IPS-18c (cell line): ENCODE data around the gene ZKSCAN4.
A peak's percentile ranks its signal among the peaks of the same experiment; 100 is the strongest.

Experiments used
- H3K4me3 ChIP-seq: 2 replicates; pipeline ENCODE4 v1.7.0; 2013; ENCODE audit warnings: low read depth, mild to moderate bottlenecking, low read length, moderate library complexity; ENCODE audit not compliant: insufficient read depth
- H3K9me3 ChIP-seq: one replicate; pipeline ENCODE4 v1.6.1; 2013; ENCODE audit warnings: mild to moderate bottlenecking, low read length, moderate library complexity; ENCODE audit not compliant: control insufficient read depth, insufficient read depth

The ZKSCAN4 gene

DNA sequence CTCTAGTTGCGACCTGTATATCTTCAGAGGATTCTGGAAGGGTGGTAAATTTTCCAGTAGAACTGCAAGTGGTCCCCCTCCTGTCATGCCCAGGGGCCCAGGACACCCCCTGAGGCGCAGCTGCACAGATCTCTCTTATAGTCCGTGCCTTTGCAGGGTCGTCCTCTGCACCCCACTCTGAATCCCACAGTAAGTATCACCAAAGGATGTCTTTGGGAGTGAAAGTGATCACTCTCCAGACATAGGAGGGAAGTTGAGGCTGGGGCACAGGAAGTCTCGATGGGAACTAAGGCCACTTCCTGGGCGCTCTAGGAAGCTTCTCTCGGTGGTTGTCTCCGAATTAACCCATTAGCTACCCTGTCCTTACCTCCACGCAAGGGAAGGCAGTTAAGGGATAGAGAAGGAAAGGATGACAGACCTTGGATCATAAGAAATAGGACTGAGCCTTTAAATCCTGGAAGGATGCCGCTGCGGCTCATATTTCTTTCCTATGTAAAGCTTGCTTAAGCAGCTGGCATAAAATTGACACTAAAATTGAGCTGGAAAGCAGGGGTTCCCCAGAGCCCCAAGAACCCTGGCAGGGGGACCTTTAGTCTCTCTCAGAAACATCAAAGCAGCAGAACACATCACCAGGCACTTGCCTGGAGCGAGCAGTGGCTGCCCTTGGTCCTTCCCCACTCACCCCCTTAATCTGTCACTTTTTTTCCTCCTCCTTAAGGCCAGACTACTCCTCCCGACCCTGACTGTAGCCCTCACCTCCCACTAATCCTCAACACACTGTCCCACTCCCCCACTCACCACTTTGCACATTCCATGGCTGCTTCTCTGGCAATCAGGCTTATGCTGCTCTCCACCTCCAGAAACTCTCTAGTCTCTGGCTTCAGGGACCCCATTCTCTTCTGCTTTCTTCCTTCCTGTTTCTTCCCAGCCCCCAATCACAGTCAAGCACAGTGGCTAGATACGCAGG is at the start of gene ZKSCAN4:
ZKSCAN4 (minus strand) TSS at position 261 of the 967 bp plus-strand sequence. CDS start 289 bp downstream, outside the sequence.
- H3K9me3 ChIP-seq = no peaks in the 10 kb centered on the region
- peak within 1 kb of the TSS; percentile 96 for H3K4me3 ChIP-seq

DNA sequence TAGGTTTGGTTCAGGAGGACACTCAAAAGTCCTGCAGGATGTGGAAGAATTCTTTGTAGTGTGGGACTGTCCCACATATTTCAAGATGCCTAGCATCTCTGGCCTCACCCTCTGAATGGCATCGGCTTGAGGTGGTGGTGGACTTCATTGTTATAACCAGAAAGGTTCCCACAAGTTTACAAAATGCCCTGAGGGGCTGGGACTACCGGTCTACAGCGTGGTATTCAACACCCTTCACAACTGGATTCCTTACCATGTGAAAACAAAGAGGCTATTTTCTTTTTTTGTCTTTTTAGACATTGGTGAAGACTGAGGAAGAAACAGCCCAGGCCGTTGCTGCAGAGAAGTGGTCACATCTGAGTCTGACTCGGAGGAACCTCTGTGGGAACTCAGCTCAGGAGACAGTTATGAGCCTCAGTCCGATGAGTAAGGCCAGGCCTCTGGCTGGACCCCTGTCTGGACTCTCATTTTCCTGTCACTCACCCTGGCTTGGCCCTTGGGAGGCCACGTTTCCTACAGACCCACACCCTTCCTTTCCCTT is 44.5 kb upstream of the ZKSCAN4 start:
- no peak overlapping the region for H3K4me3 ChIP-seq

DNA sequence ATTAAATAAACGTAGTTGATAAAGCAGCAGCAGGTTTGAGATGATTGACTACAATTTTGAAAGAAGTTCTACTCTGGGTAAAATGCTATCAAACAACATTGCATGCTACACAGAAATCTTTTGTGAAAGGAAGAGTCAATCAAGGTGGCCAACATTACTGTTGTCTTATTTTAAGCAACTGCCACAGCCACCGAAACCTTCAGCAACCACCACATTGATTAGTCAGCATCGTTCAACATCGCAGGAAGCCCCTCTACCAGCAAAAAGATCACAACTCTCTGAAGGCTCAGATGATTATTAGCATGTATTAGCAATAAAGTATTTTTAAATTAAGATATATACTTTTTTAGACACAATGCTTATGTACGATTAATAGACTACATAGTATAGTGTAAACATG is 43.3 kb upstream of the ZKSCAN4 start:
- Histone ChIP-seq H3K9me3 (no peaks in the 10 kb centered on the region), H3K4me3 (no peak overlapping the region)

More for the DNA sequence above, 44.5 kb upstream of the ZKSCAN4 start:
- H3K9me3 ChIP-seq = no peaks in the 10 kb centered on the region

DNA sequence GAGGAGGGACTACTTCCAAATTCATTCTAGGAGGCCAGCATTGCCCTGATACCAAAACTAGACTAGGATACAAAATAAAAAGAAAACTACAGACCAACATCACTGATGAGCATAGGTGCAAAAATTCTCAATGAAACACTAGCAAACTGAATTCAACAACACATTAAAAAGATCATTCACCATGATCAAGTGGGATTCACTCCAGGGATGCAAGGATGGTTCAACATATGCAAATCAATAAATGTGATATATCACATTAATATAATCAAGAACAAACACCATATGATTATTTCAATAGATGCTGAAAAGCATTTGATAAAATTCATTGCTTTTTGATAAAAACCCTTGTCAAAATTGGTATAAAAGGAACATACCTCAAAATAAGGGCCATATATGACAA is 39.5 kb upstream of the ZKSCAN4 start:
- no peak overlapping the region for H3K4me3 ChIP-seq
- H3K9me3 ChIP-seq = no peaks in the 10 kb centered on the region

DNA sequence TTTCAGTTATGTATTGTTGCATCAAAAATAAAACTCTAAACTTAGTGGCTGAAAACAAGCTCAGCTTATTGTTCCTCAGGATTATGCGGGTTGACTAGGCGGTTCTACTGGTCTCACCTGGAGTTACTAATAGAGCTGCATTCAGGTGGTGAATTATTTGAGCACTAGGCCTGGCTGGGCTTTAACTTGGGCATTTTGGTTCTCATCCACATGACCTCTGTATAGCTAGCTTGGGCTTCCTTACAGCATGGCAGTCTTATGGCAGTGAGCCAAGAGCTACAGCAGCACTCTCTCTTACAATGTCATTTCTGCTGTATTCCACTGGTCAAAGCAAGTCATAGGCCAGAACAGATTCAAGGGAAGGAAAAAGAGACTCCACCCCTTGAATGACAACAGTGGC is 30.9 kb upstream of the ZKSCAN4 start:
- Histone ChIP-seq H3K9me3 (no peaks in the 10 kb centered on the region), H3K4me3 (peak overlapping the region; percentile 87; the same call in 1 of the 2 replicates)

DNA sequence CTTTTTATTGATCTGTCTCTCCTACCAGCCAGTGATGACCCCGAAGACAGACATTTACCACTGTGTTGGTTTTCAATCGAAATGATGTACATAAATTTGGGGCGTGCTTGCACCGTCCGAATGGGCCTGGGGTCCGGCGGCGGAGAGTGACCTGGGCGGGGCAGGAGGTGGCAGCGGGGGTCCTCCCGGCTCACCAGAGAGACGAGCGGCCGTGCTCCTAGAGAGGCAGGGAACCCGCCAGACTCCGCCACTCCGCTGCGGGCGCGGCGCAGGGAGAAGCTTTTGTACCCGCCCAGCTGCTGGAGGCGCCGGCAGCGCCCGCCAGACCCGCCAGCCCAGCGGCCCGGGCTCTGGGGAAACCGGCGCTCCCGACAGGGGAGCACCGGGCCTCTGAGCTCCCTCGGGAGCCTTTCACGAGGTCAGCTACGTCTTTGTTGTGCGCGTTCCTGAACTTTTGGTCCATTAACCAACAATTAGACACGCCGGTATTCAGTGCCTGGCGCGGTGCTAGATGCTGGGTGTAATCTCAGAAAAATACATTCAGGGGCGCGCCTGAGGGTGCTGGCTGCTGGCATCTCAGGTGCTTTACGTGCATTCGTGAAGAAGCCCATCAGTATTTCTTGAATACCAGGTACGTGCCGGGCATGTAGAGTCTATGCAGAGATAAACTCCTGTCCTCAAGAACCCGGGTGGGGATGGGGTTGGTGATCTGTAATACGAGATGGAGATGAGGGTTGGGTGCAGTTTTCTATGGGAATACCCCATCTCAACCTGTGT is 29.4 kb upstream of the ZKSCAN4 start, which contains the start of gene PGBD1:
PGBD1 (plus strand) TSS at position 285 of the 777 bp plus-strand sequence. CDS start 2,242 bp downstream, outside the sequence.
- Histone ChIP-seq H3K4me3 (peak within 1 kb of the TSS; percentile 87), H3K9me3 (no peaks in the 10 kb centered on the region)

DNA sequence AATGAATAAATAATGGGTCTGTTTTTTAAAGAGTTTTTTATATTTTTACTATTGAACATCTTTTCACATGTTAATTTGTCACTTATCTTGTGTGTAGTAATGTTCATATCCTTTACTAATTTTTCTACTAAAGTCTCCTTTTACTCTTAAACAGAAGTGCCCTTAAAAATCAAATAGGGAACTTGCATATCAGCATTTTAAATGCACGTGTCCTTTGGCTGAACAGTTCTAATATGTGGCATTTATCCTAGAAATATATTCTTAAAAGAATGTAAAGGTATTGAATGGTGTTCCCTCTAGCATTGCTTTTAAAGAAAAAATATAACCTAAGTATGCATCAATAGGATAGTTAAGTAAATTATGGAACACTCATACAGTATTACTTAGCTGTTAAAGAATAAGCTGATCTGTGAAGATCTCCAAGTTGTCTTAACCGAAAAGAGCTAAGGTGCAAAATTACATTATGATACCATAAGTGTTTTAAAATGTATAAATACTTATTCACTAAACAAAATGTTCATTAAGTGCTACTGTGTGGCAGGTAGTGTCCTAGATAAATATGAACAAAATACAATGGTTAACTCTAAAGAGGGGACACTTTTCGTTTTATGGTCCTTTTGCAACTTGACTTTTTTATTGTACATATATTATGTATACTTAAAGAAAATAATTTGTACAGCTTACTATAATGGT is 28.7 kb upstream of the ZKSCAN4 start:
- H3K9me3 ChIP-seq = no peaks in the 10 kb centered on the region
- H3K4me3 ChIP-seq = peak overlapping the region; percentile 87; the same call in 1 of the 2 replicates

DNA sequence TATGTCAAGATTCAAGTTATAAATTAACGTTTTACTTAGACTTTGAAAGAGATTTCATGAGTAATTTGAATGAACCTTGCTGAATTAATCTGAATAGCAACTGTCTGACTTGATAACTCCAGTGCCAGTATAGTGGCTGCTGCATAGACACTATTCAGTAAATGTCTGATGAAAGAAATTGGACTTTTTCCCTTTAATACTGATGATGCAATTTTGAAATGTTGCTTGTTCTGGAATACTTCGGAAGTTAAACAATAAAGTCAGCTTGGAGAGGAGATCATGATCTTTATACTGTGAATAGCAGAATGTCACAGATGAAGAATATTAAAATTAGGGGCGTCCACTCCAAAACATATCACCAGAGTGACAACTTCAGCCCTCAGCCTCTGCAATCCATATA is 25.7 kb upstream of the ZKSCAN4 start:
- Histone ChIP-seq H3K4me3 (no peak overlapping the region), H3K9me3 (no peaks in the 10 kb centered on the region)

DNA sequence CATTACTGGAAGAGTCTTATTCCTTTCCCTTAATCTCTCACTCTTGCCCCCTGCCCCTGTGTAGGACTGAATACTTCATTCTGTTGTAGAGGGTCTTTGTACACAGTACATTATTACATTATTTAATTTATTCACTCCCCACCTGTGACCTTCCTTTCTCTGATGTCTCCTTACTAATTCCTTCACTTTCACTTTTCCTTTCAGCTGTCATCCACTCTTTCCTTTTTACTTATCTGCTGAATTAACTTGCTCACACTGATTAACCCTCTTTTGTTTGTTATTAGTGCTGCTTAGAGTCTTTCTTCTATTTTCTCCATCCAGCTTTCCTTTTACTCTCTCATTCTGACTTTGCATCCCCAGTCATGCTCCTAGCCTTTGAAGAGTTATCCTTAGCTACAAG is 22.8 kb upstream of the ZKSCAN4 start:
- no peak overlapping the region for H3K4me3 ChIP-seq
- no peaks in the 10 kb centered on the region for H3K9me3 ChIP-seq

DNA sequence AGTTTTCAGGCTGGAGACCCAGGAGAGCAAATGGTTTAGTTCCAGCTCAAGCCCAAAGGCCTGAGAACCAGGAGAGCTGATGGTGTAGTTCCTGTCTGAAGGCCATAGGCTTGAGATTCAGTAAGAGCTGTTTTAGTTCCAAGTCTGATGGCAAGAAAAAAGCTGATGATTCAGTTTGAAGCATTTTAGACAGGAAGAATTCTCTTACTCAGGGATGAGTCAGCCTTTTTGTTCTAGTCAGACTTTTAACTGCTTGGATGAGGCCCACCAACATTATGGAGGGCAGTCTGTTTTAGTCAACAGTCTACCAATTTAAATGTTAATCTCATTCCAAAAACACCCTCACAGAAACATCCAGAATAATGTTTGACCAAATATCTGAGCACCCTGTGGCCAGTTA is 17.4 kb upstream of the ZKSCAN4 start:
- H3K4me3 ChIP-seq = no peak overlapping the region
- no peaks in the 10 kb centered on the region for H3K9me3 ChIP-seq

DNA sequence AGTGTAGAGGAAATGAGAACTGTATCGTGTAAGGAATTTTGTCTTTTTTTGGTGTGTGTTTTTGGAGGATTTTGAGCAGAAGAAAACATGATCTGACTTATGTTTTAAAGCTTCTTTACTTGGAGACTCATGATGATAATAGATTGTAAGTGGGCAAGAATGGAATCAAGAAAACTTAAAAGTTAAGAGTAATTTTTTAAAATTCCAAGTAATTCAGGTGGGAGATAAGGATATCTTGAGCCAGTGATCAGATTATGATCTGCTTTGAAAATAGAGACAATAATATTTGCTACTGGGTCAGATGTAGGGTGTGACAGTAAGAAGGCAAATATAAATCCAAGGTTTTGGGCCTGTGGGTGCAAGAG is 15.6 kb upstream of the ZKSCAN4 start:
- no peaks in the 10 kb centered on the region for H3K9me3 ChIP-seq
- peak overlapping the region; percentile 70 for H3K4me3 ChIP-seq

DNA sequence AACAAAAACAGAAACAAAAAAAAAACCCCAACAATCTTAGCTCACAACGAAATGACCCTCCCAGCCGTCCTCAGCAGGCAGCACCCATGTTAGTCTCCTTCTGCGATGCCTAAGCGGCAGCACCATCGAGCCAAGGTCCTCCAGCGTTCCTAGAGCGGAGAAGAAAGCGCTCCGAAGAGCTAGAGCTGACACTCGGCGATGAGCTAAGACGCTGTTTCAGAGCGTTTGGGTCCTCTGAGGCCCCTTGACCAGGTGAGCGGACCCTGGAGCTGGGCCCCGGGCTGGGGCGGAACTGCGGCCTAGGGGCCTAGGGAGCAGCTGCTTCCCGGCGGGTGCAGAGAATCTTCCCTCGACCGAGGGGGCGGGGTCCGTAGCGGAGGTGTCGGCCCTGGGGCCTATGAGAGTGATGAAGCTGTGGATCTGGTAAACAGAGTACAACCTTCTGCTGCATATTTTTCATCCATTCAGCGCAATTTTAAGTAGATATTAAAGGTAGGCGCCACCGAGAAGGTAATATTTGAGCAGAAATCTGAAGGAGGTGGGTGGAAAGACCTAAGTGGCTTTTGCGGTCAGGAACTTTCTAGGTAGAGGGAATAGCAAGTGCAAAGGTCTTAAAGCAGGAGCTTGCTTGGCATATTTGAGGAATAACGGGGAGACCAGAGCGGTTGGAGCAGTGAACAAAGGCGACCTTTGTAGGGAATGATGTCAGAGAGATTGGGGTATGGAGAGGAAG is 15.1 kb upstream of the ZKSCAN4 start, which contains the start of gene ZSCAN26:
ZSCAN26 (plus strand) TSS at position 182 of the 733 bp plus-strand sequence. CDS start 4,777 bp downstream, outside the sequence.
- no peaks in the 10 kb centered on the region for H3K9me3 ChIP-seq
- peak within 1 kb of the TSS; percentile 70 for H3K4me3 ChIP-seq

DNA sequence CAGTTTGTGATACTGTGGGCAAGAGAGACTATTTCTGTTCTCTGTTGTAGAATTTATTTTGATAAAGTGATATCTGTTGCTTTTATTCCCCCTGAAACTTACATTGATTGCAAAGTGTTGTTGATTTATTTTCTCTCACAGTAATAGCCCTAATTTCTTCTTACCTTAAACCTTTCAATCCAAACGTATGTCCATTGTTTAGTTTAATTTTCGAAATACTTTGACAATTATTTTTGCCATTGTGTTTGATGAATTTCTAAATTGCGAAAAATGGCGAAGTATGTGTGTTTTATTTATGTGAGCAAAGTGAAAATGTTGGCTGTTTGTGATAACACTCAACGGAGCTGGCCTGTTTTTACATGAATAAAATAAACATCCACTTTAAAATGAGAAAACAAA is 14.5 kb upstream of the ZKSCAN4 start:
- peak overlapping the region; percentile 70; the same call in 1 of the 2 replicates for H3K4me3 ChIP-seq
- no peaks in the 10 kb centered on the region for H3K9me3 ChIP-seq

DNA sequence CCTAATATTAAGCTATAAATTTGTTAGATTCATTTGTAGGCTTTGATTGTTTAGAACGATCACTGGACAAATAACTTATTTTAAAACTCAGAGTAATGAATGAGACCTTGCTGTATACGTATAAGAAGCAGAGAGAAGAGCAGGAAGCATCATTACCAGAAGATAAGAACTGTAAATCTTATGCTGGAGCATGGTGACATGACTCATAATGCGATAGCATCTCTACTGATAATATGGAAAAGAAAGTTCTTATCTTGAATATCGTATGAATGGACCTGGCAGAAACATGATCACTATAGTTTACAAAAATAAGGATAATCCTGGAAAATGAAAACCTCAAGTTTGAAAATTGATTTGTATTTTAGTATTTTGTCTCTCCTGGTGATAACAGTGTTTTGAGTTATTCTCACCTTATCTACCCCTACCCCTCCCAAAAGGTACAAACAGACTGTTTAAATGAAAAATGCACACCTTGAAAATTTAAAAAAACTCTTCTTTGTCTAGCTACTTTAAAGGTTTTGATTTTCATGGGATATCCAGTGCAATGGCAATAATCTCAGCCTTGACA is 12.8 kb upstream of the ZKSCAN4 start:
- no peak overlapping the region for H3K4me3 ChIP-seq
- no peaks in the 10 kb centered on the region for H3K9me3 ChIP-seq

DNA sequence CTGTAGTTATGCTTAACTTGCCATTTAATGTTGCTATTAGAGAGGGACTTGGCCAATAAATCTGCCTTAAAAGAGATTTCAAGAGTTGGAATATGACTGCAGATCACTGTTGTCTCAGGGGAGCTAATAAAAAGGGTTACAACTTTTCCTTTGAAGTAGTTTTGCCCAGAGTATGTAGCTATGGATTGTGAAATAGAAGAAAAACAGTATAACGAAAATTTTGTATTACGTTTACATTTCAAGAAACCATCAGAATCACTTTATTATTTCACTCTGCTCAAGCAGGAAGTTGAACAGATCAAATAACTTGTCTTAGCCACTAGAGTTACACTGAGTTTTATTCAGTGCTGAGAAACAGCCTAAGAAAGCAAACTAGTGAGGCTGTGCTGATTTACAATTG is 11.9 kb upstream of the ZKSCAN4 start:
- H3K4me3 ChIP-seq = no peak overlapping the region

More for the DNA sequence above, 11.9 kb upstream of the ZKSCAN4 start:
- no peaks in the 10 kb centered on the region for H3K9me3 ChIP-seq
